HL-60 (cell line): Measurements from ENCODE around the gene NRXN3.

Source experiments
- GABPA ChIP-seq: IDR thresholded peaks from 2 replicates; pipeline ENCODE4 v1.6.1; 2012; ENCODE audit warnings: low read depth
- POLR2AphosphoS5 ChIP-seq: IDR thresholded peaks from 2 replicates; pipeline ENCODE4 v1.6.1; 2012; ENCODE audit warnings: low read depth
- TF ChIP-seq, protein P1 (sequence below): IDR thresholded peaks from one replicate; pipeline ENCODE4 v1.5.1; 2011; ENCODE audit warnings: low read length, control low read depth, inconsistent platforms; ENCODE audit not compliant: insufficient read depth
- TF ChIP-seq, protein P2 (sequence below): IDR thresholded peaks from 2 replicates; pipeline ENCODE4 v1.6.1; 2012; ENCODE audit warnings: low read depth; ENCODE audit not compliant: insufficient replicate concordance

GRCh38 chr14:79351011-79351410 lies 1180.8 kb downstream of the NRXN3 start:
- TF ChIP-seq, protein P1, sequence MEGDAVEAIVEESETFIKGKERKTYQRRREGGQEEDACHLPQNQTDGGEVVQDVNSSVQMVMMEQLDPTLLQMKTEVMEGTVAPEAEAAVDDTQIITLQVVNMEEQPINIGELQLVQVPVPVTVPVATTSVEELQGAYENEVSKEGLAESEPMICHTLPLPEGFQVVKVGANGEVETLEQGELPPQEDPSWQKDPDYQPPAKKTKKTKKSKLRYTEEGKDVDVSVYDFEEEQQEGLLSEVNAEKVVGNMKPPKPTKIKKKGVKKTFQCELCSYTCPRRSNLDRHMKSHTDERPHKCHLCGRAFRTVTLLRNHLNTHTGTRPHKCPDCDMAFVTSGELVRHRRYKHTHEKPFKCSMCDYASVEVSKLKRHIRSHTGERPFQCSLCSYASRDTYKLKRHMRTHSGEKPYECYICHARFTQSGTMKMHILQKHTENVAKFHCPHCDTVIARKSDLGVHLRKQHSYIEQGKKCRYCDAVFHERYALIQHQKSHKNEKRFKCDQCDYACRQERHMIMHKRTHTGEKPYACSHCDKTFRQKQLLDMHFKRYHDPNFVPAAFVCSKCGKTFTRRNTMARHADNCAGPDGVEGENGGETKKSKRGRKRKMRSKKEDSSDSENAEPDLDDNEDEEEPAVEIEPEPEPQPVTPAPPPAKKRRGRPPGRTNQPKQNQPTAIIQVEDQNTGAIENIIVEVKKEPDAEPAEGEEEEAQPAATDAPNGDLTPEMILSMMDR = no peak
- no peak for TF ChIP-seq POLR2AphosphoS5
- TF ChIP-seq, protein P2, sequence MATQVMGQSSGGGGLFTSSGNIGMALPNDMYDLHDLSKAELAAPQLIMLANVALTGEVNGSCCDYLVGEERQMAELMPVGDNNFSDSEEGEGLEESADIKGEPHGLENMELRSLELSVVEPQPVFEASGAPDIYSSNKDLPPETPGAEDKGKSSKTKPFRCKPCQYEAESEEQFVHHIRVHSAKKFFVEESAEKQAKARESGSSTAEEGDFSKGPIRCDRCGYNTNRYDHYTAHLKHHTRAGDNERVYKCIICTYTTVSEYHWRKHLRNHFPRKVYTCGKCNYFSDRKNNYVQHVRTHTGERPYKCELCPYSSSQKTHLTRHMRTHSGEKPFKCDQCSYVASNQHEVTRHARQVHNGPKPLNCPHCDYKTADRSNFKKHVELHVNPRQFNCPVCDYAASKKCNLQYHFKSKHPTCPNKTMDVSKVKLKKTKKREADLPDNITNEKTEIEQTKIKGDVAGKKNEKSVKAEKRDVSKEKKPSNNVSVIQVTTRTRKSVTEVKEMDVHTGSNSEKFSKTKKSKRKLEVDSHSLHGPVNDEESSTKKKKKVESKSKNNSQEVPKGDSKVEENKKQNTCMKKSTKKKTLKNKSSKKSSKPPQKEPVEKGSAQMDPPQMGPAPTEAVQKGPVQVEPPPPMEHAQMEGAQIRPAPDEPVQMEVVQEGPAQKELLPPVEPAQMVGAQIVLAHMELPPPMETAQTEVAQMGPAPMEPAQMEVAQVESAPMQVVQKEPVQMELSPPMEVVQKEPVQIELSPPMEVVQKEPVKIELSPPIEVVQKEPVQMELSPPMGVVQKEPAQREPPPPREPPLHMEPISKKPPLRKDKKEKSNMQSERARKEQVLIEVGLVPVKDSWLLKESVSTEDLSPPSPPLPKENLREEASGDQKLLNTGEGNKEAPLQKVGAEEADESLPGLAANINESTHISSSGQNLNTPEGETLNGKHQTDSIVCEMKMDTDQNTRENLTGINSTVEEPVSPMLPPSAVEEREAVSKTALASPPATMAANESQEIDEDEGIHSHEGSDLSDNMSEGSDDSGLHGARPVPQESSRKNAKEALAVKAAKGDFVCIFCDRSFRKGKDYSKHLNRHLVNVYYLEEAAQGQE = no peak
- TF ChIP-seq GABPA = no peak
